Activated CD8-positive, alpha-beta memory T cell treated with anti-CD3 and anti-CD28 coated beads for 24 hours (primary cell): Measurements from ENCODE around the gene LRCH2.

Experiments
- DNase-seq: peaks from one replicate; pipeline ENCODE4 v3.0.0-alpha.2; 2020

The LRCH2 gene

GRCh38 chrX:115192244-115192700 lies 41.6 kb downstream of the LRCH2 start:
- no peak for DNase-seq

GRCh38 chrX:115191490-115192243 lies 42.2 kb downstream of the LRCH2 start:
- DNase-seq: no peak

- DNase-seq: no peak
Observed at GRCh38 chrX:115190636-115191489, 43.0 kb downstream of the LRCH2 start.

GRCh38 chrX:115189646-115190635 lies 44.0 kb downstream of the LRCH2 start:
- DNase-seq: no peak

- DNase-seq: no peak
Observed at GRCh38 chrX:115189110-115189509, 44.8 kb downstream of the LRCH2 start, which contains the start of gene RBMXL3. TSS of gene RBMXL3 (plus strand) at chrX:115189410. CDS start at chrX:115189442, 32 bp downstream.

GRCh38 chrX:115183980-115184379 lies 49.9 kb downstream of the LRCH2 start:
- DNase-seq: no peak

- no peak for DNase-seq
Observed at GRCh38 chrX:115178473-115178872, 55.4 kb downstream of the LRCH2 start.

GRCh38 chrX:115177932-115178331 lies 56.0 kb downstream of the LRCH2 start:
- no peak for DNase-seq

- no peak for DNase-seq
Observed at GRCh38 chrX:115174548-115174947, 59.3 kb downstream of the LRCH2 start.

- no peak for DNase-seq
Observed at GRCh38 chrX:115173181-115173580, 60.7 kb downstream of the LRCH2 start.

- no peak for DNase-seq
Observed at GRCh38 chrX:115147220-115147619, 86.7 kb downstream of the LRCH2 start.

- no peak for DNase-seq
Observed at GRCh38 chrX:115142057-115142456, 91.8 kb downstream of the LRCH2 start.

- DNase-seq: no peak
Observed at GRCh38 chrX:115138040-115138439, 95.9 kb downstream of the LRCH2 start.

GRCh38 chrX:115134382-115134781 lies 99.5 kb downstream of the LRCH2 start:
- DNase-seq: no peak

GRCh38 chrX:115112411-115112810 lies 121.5 kb downstream of the LRCH2 start:
- no peak for DNase-seq

- DNase-seq: no peak
Observed at GRCh38 chrX:115098897-115099296, 135.0 kb downstream of the LRCH2 start.

- DNase-seq: no peak
Observed at GRCh38 chrX:115093191-115093590, 140.7 kb downstream of the LRCH2 start.

GRCh38 chrX:115089419-115089818 lies 144.5 kb downstream of the LRCH2 start:
- DNase-seq: no peak

- DNase-seq: no peak
Observed at GRCh38 chrX:115068896-115069295, 165.0 kb downstream of the LRCH2 start.

- DNase-seq: no peak
Observed at GRCh38 chrX:115067812-115068211, 166.1 kb downstream of the LRCH2 start.

GRCh38 chrX:115065304-115065703 lies 168.6 kb downstream of the LRCH2 start:
- DNase-seq: no peak
